Measurements from ENCODE around the gene ARHGEF40.
"Not testable (repeated sequence)": the region's sequence is repeated elsewhere in the genome, so short reads cannot be mapped to it uniquely, and the experiment has no call there.

ARHGEF40 gene

GRCh38 chr14:21040370-21040925, 29.7 kb upstream of the ARHGEF40 start:
- DNase-seq, result no peak

GRCh38 chr14:21040941-21041340, 29.2 kb upstream of the ARHGEF40 start:
- not testable (repeated sequence) for DNase-seq

GRCh38 chr14:21041676-21042433, 28.2 kb upstream of the ARHGEF40 start, which contains the start of gene RNASE7:
Gene RNASE7 (plus strand): TSS chr14:21042362. CDS start chr14:21042993, 631 bp downstream.
- peak; percentile 38 for DNase-seq

- no peak for DNase-seq
Observed at GRCh38 chr14:21042918-21043317, 27.2 kb upstream of the ARHGEF40 start.

GRCh38 chr14:21043387-21043973, 26.6 kb upstream of the ARHGEF40 start:
- DNase-seq, result no peak

- DNase-seq, result no peak
Observed at GRCh38 chr14:21043974-21044618, 26.0 kb upstream of the ARHGEF40 start.

- no peak for DNase-seq
Observed at GRCh38 chr14:21047378-21047781, 22.7 kb upstream of the ARHGEF40 start.

GRCh38 chr14:21048638-21049037, 21.5 kb upstream of the ARHGEF40 start:
- no peak for DNase-seq

- DNase-seq, result no peak
Observed at GRCh38 chr14:21049271-21049673, 20.8 kb upstream of the ARHGEF40 start.

- no peak for DNase-seq
Observed at GRCh38 chr14:21050597-21050996, 19.5 kb upstream of the ARHGEF40 start.

- no peak for DNase-seq
Observed at GRCh38 chr14:21053184-21054122, 16.7 kb upstream of the ARHGEF40 start.

GRCh38 chr14:21054123-21054767, 15.9 kb upstream of the ARHGEF40 start:
- no peak for DNase-seq

GRCh38 chr14:21054768-21055145, 15.3 kb upstream of the ARHGEF40 start:
- DNase-seq, result no peak

- no peak for DNase-seq
Observed at GRCh38 chr14:21055432-21056117, 14.5 kb upstream of the ARHGEF40 start.

- DNase-seq, result no peak
Observed at GRCh38 chr14:21056520-21057163, 13.5 kb upstream of the ARHGEF40 start.

GRCh38 chr14:21057803-21058675, 12.1 kb upstream of the ARHGEF40 start, which contains the start of gene RNASE8:
Gene RNASE8 (plus strand): TSS chr14:21057822. CDS start chr14:21057893, 71 bp downstream.
- no peak for DNase-seq

GRCh38 chr14:21058903-21059302, 11.2 kb upstream of the ARHGEF40 start:
- no peak for DNase-seq

- DNase-seq, result no peak
Observed at GRCh38 chr14:21059842-21060613, 10.1 kb upstream of the ARHGEF40 start.

Measured in MV-4-11 (cell line).